Upper lobe of left lung (tissue), 6 donors: ENCODE measurements around the gene MMS22L. TPM values are rescaled to one million over a fixed set of nuclear protein-coding genes. Genes with fewer than 3 reads are reported as not detected.

ENCODE experiments used
- ATAC-seq, 2 donors: fragments of 200-7000 bp; cut with Tn5 transposase; one replicate each; pipeline ENCODE4 v1.9.1; 2022; ENCODE audit warnings: mild to moderate bottlenecking in 2 of 2, moderate library complexity in 2 of 2; ENCODE audit not compliant: low FRiP score in 2 of 2
- DNase-seq, 2 donors: peaks; one replicate each; pipeline ENCODE4 v3.0.0-alpha.2; 2019 to 2020
- H3K27ac ChIP-seq, 4 donors: fragments of 200-600 bp; sonication (generic); one replicate each; pipeline ENCODE4 v1.5.1; 2016 to 2019
- H3K27me3 ChIP-seq, 4 donors: fragments of 200-600 bp; sonication (generic); one replicate each; pipeline ENCODE4 v1.5.1; 2017 to 2019
- H3K36me3 ChIP-seq, 4 donors: fragments of 200-600 bp; sonication (generic); one replicate each; pipeline ENCODE4 v1.5.1; 2016 to 2019
- H3K4me1 ChIP-seq, 4 donors: fragments of 200-600 bp; sonication (generic); one replicate each; pipeline ENCODE4 v1.5.1; 2018 to 2019
- H3K4me3 ChIP-seq, 4 donors: fragments of 200-600 bp; sonication (generic); one replicate each; pipeline ENCODE4 v1.5.1; 2017 to 2019; ENCODE audit warnings: mild to moderate bottlenecking in 2 of 4, moderate library complexity in 1 of 4
- H3K9me3 ChIP-seq, 4 donors: fragments of 200-600 bp; sonication (generic); one replicate each; pipeline ENCODE4 v1.5.1; 2018 to 2019
- CTCF ChIP-seq, 6 experiments: fragments of 450-650 bp in 4 of 6; fragments of 200-600 bp in 2 of 6; sonication (generic) in 2 of 6; IDR thresholded peaks; one replicate each; pipeline ENCODE4 v1.5.1; 2016 to 2019; ENCODE audit warnings: antibody characterized with exemption in 6 of 6
- EP300 ChIP-seq, 4 donors: sonication (generic); formaldehyde crosslinking; IDR thresholded peaks; one replicate each; pipeline ENCODE4 v1.5.1; 2017; ENCODE audit warnings: antibody characterized with exemption in 4 of 4, control low read depth in 2 of 4
- POLR2A ChIP-seq, 4 donors: fragments of 450-650 bp; IDR thresholded peaks; one replicate each; pipeline ENCODE4 v1.5.1; 2016 to 2017; ENCODE audit warnings: antibody characterized with exemption in 4 of 4, mild to moderate bottlenecking in 2 of 4
- POLR2AphosphoS5 ChIP-seq, 2 donors: sonication (generic); formaldehyde crosslinking; IDR thresholded peaks; one replicate each; pipeline ENCODE4 v1.5.1; 2017; ENCODE audit warnings: antibody characterized with exemption in 2 of 2
- WGBS, 2 donors: methylation state at CpG; one replicate each; pipeline ENCODE4 v1.1.5; 2017 to 2018; 5-methylcytosine and 5-hydroxymethylcytosine counted together
- total RNA-seq, 6 donors: library from RNA; depleted of rRNA in 4 of 6; stranded (reverse); fragments of >200 nt in 4 of 6; gene quantifications; one replicate each; pipeline versions ENCODE4 v1.1.0 to v1.2.1, GENCODE V29; 2016 to 2021
- donor health status: DM: no; HTN: no; CAD: no; lungs with moderate emphysema.
- donor health status: DM: no; HTN: yes; CAD: no; lungs with severe emphysema.

MMS22L gene
- total RNA-seq, 6 donors from 2014 or later: 4.9 to 22.1 (median 7.9) TPM

GRCh38 chr6:97128507-97128906, 154.5 kb downstream of the MMS22L start:
- TF ChIP-seq POLR2A (IDR thresholded peaks at IDR 0.05): no peak
- no peak overlapping the region for H3K27ac ChIP-seq
- no peaks in the 10 kb centered on the region for H3K36me3 ChIP-seq
- H3K4me1 ChIP-seq: no peaks in the 10 kb centered on the region
- H3K9me3 ChIP-seq: no peaks in the 10 kb centered on the region
- H3K4me3 ChIP-seq: no peak overlapping the region
- DNase-seq (no peak), ATAC-seq (no peak)
- 79 to 94% methylated on average over 3 to 4 of the region's 4 CpGs for WGBS, 2 donors
- no peaks in the 10 kb centered on the region for H3K27me3 ChIP-seq

GRCh38 chr6:97123652-97124051, 159.4 kb downstream of the MMS22L start:
- no peak overlapping the region for H3K4me3 ChIP-seq
- TF ChIP-seq POLR2AphosphoS5 (IDR thresholded peaks at IDR 0.05): no peak
- TF ChIP-seq EP300 (IDR thresholded peaks at IDR 0.05): no peak
- no peak for TF ChIP-seq CTCF (IDR thresholded peaks at IDR 0.05)
- no peak for TF ChIP-seq POLR2A (IDR thresholded peaks at IDR 0.05)
- H3K36me3 ChIP-seq: no peaks in the 10 kb centered on the region
- H3K4me1 ChIP-seq: no peaks in the 10 kb centered on the region
- H3K27me3 ChIP-seq: no peaks in the 10 kb centered on the region
- DNase-seq (no peak), ATAC-seq (no peak)
- H3K27ac ChIP-seq: no peak overlapping the region
- WGBS, 2 donors: 79 to 85% methylated on average over 3 of the region's 3 CpGs
- no peaks in the 10 kb centered on the region for H3K9me3 ChIP-seq

GRCh38 chr6:97123112-97123511, 159.9 kb downstream of the MMS22L start:
- no peak for ATAC-seq
- DNase-seq: no peak
- TF ChIP-seq CTCF (IDR thresholded peaks at IDR 0.05) (no peak), EP300 (IDR thresholded peaks at IDR 0.05) (no peak), POLR2A (IDR thresholded peaks at IDR 0.05) (no peak), POLR2AphosphoS5 (IDR thresholded peaks at IDR 0.05) (no peak)
- Histone ChIP-seq H3K9me3 (no peaks in the 10 kb centered on the region), H3K4me3 (no peak overlapping the region), H3K36me3 (no peaks in the 10 kb centered on the region), H3K27ac (no peak overlapping the region), H3K4me1 (no peaks in the 10 kb centered on the region), H3K27me3 (no peaks in the 10 kb centered on the region)
- WGBS, 2 donors: 86 to 91% methylated on average over 3 of the region's 3 CpGs

- no peak overlapping the region for H3K4me3 ChIP-seq
- TF ChIP-seq EP300 (IDR thresholded peaks at IDR 0.05) (no peak), POLR2AphosphoS5 (IDR thresholded peaks at IDR 0.05) (no peak), CTCF (IDR thresholded peaks at IDR 0.05) (no peak), POLR2A (IDR thresholded peaks at IDR 0.05) (no peak)
- 94 to 98% methylated on average over 2 of the region's 2 CpGs for WGBS, 2 donors
- no peak for DNase-seq
- ATAC-seq: no peak
- no peak overlapping the region for H3K27ac ChIP-seq
- no peaks in the 10 kb centered on the region for H3K4me1 ChIP-seq
- no peaks in the 10 kb centered on the region for H3K9me3 ChIP-seq
- H3K36me3 ChIP-seq: no peaks in the 10 kb centered on the region
- no peaks in the 10 kb centered on the region for H3K27me3 ChIP-seq
Measured at GRCh38 chr6:97120511-97120910, 162.5 kb downstream of the MMS22L start.

- DNase-seq (no peak), ATAC-seq (no peak)
- no peak overlapping the region for H3K27ac ChIP-seq
- H3K9me3 ChIP-seq: peaks cover 0 to 10% (median 0%) of the 10 kb centered on the region in 4 donors
- no peaks in the 10 kb centered on the region for H3K36me3 ChIP-seq
- no peak for TF ChIP-seq POLR2A (IDR thresholded peaks at IDR 0.05)
- no peak for TF ChIP-seq POLR2AphosphoS5 (IDR thresholded peaks at IDR 0.05)
- no peak for TF ChIP-seq EP300 (IDR thresholded peaks at IDR 0.05)
- no peak for TF ChIP-seq CTCF (IDR thresholded peaks at IDR 0.05)
- H3K27me3 ChIP-seq: no peaks in the 10 kb centered on the region
- H3K4me1 ChIP-seq: no peaks in the 10 kb centered on the region
- H3K4me3 ChIP-seq: no peak overlapping the region
Measured at GRCh38 chr6:97114645-97115044, 168.4 kb downstream of the MMS22L start.
